ENCODE data around the gene IRX5.

IRX5 gene

DNA sequence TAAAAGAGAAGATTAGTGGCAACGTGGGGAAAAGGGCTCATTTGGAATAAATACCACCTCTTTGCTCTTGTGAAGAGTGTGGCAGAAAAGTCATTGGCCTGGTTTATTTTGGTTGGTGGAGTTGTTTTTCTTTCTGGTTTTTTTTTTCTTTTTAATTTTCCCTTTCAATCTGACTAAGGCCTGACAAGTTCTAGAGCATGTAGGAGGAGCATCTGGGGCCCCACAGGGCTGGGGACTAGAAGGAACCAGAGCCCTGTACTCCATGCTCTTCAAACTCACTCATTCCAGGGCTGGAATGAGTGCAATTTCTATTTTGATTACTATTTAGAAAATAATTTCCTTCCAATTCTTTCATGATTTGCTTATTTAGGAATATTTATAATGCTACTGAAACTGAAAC is 13.3 kb downstream of the IRX5 start:
- Histone ChIP-seq H2AFZ (ENCODE audit: low read depth, low read length) (no peak overlapping the region), H3K36me3 (ENCODE audit: insufficient read depth, low read length) (peaks cover 46% of the 10 kb centered on the region), H3K9me3 (ENCODE audit: low read length) (peaks cover 4% of the 10 kb centered on the region), H3K4me3 (ENCODE audit: low read length) (no peak overlapping the region), H3K27me3 (ENCODE audit: insufficient read depth, low read length) (no peaks in the 10 kb centered on the region), H3K4me1 (ENCODE audit: insufficient read depth, low read length) (peaks cover 5% of the 10 kb centered on the region)

DNA sequence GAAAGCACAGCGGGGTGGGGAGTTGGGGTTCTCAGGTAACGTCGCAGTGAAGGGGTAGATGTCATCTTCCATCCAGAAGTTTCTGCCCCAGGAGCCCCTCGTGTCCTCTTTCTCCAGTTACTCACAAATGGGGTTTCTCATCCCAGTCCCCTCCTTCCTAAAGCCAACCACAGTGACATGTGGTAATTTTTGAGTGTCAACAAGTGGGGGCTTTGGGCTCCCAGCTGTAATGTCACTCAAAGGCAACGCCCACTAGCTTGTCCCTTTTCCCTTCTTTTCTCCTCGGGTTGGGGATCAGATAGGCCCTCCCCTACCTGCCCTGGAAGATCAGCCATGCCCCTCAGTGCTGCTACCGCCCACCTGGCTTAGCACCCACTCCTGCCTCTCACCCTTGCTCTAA is 14.4 kb downstream of the IRX5 start:
- Histone ChIP-seq H3K4me3 (ENCODE audit: low read length) (no peak overlapping the region), H3K9me3 (ENCODE audit: low read length) (peaks cover 3% of the 10 kb centered on the region), H2AFZ (ENCODE audit: low read depth, low read length) (no peak overlapping the region), H3K36me3 (ENCODE audit: insufficient read depth, low read length) (peaks cover 35% of the 10 kb centered on the region), H3K27me3 (ENCODE audit: insufficient read depth, low read length) (no peaks in the 10 kb centered on the region), H3K4me1 (ENCODE audit: insufficient read depth, low read length) (peaks cover 5% of the 10 kb centered on the region)

DNA sequence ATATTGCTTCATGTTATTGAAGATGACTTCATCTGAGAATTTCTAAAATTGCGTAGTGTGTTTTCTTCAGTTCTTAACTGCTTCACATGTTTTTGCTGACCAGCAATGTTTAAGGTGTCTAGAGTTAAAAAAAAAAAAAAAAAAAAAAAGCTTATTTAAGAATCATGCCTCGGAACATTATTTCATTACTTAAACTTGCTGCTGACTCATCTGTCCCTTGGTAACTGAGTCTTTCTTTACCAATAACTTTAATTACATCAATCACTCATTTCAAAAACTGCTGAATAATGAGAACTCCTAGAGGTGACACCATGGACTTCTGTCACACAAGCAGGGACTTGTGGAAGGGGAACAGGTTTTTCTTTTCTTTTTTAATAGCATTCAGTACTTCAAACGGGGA is 16.2 kb downstream of the IRX5 start:
- peaks cover 5% of the 10 kb centered on the region for H3K4me1 ChIP-seq (ENCODE audit: insufficient read depth, low read length)
- H3K36me3 ChIP-seq (ENCODE audit: insufficient read depth, low read length): peaks cover 19% of the 10 kb centered on the region
- H3K4me3 ChIP-seq (ENCODE audit: low read length): no peak overlapping the region
- H3K9me3 ChIP-seq (ENCODE audit: low read length): no peaks in the 10 kb centered on the region
- H3K27me3 ChIP-seq (ENCODE audit: insufficient read depth, low read length): no peaks in the 10 kb centered on the region
- H2AFZ ChIP-seq (ENCODE audit: low read depth, low read length): no peak overlapping the region

DNA sequence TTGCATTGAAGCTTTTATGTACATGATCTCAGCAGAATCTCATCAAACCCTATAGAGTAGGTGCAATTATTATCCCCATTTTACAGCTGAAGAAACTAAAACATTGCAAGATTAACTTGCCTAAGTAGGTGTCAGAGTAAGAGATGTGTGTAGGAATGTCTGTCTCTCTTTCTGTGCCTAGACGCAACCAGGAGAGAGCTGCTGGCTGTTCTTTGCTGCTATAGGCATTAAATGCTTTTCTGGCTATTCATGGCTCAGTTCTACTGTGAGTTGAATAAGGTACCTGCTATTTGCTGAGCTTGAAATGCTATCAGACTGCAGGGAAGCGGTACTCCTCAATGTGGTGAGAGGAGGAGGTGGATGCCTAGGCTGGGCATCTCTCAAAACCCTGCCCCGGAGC is 17.0 kb downstream of the IRX5 start:
- H3K36me3 ChIP-seq (ENCODE audit: insufficient read depth, low read length): peaks cover 20% of the 10 kb centered on the region
- no peaks in the 10 kb centered on the region for H3K27me3 ChIP-seq (ENCODE audit: insufficient read depth, low read length)
- H3K4me3 ChIP-seq (ENCODE audit: low read length): no peak overlapping the region
- no peak overlapping the region for H2AFZ ChIP-seq (ENCODE audit: low read depth, low read length)
- no peaks in the 10 kb centered on the region for H3K9me3 ChIP-seq (ENCODE audit: low read length)
- peaks cover 5% of the 10 kb centered on the region for H3K4me1 ChIP-seq (ENCODE audit: insufficient read depth, low read length)

DNA sequence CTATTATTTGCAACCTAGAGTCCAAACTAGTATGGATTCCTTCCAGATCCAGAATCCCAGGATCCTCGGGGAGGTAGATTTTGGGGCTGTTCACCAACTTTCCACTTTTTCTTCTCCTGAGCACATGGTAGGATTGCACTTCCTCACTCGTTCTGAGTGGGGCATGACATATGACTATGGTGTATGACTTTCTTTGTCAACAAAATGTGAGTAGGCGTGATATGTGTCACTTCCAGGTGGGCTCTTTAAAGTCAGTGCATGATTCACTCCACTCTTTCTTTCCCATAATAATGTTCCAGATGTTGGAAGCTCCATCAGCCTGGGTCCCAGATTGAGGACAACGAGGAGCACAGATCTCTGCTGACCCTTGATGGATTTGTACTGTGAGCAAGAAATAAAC is 21.5 kb downstream of the IRX5 start:
- peaks cover 2% of the 10 kb centered on the region for H3K4me1 ChIP-seq (ENCODE audit: insufficient read depth, low read length)
- no peaks in the 10 kb centered on the region for H3K27me3 ChIP-seq (ENCODE audit: insufficient read depth, low read length)
- no peak overlapping the region for H3K4me3 ChIP-seq (ENCODE audit: low read length)
- H2AFZ ChIP-seq (ENCODE audit: low read depth, low read length): no peak overlapping the region
- no peaks in the 10 kb centered on the region for H3K9me3 ChIP-seq (ENCODE audit: low read length)
- peaks cover 8% of the 10 kb centered on the region for H3K36me3 ChIP-seq (ENCODE audit: insufficient read depth, low read length)

DNA sequence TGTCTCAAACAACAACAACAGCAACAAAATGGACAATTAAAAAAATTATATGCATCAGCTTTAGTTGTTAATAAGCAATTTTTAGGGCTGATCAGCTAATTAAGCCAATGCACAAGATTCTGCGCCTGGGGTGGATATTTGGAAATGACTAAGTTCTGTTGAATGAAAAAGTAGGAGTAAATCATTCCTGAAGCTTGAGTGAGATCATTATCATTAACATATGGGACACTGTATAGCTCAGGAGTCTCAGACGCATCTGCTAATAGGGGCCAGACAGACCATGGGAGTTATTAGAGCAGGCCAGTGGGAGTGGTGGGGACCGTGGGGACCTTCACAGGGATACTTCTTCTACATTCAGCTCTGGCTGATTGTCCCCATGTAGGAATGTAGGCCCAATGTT is 22.8 kb downstream of the IRX5 start:
- Histone ChIP-seq H3K36me3 (ENCODE audit: insufficient read depth, low read length) (peaks cover 8% of the 10 kb centered on the region), H3K4me1 (ENCODE audit: insufficient read depth, low read length) (peaks cover 2% of the 10 kb centered on the region), H3K9me3 (ENCODE audit: low read length) (no peaks in the 10 kb centered on the region), H3K4me3 (ENCODE audit: low read length) (no peak overlapping the region), H3K27me3 (ENCODE audit: insufficient read depth, low read length) (no peaks in the 10 kb centered on the region), H2AFZ (ENCODE audit: low read depth, low read length) (no peak overlapping the region)

DNA sequence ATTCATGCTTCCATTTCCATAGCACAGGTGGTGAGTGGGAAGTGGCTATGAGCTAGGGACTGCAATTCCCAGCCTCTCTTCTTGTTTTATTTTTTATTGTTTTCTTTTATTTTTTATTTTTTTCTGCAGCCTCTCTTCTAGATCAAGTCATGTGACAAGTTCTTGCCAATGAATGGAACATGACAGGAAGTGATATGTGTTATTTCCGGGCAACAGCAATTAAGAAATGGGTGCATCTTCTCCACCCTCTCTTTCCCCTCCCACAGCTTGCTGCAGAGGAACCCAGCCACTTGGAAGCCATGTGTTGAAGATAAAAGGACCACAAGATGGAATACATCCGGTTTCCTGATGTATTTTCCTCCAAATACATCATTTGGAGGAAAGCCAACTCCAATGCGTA is 23.6 kb downstream of the IRX5 start:
- no peak overlapping the region for H2AFZ ChIP-seq (ENCODE audit: low read depth, low read length)

DNA sequence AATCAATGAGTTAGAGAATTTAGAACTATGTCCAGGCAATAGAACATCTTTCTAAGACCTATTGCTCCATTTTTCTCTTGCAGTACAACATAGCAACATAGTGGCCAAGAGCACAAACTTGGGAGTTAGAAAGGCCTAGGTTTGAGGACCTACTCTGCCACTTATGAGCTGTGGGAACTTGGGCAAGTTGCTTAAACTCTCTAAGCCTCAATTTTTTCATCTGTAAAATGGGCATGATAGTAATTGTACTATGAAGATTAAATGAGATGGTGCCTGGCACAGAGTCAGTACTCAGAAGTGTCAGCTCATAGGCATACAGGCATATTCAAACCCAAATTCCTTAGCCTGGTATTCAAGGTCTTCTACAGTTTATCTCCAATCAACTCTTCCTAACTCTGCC is 25.1 kb downstream of the IRX5 start:
- Histone ChIP-seq H3K9me3 (ENCODE audit: low read length) (no peaks in the 10 kb centered on the region), H3K27me3 (ENCODE audit: insufficient read depth, low read length) (no peaks in the 10 kb centered on the region), H3K4me1 (ENCODE audit: insufficient read depth, low read length) (peaks cover 2% of the 10 kb centered on the region), H2AFZ (ENCODE audit: low read depth, low read length) (no peak overlapping the region), H3K36me3 (ENCODE audit: insufficient read depth, low read length) (peaks cover 8% of the 10 kb centered on the region), H3K4me3 (ENCODE audit: low read length) (no peak overlapping the region)

More for the DNA sequence above, 23.6 kb downstream of the IRX5 start:
- H3K4me1 ChIP-seq (ENCODE audit: insufficient read depth, low read length): peaks cover 2% of the 10 kb centered on the region
- H3K36me3 ChIP-seq (ENCODE audit: insufficient read depth, low read length): peaks cover 8% of the 10 kb centered on the region
- no peaks in the 10 kb centered on the region for H3K9me3 ChIP-seq (ENCODE audit: low read length)
- no peaks in the 10 kb centered on the region for H3K27me3 ChIP-seq (ENCODE audit: insufficient read depth, low read length)
- no peak overlapping the region for H3K4me3 ChIP-seq (ENCODE audit: low read length)

DNA sequence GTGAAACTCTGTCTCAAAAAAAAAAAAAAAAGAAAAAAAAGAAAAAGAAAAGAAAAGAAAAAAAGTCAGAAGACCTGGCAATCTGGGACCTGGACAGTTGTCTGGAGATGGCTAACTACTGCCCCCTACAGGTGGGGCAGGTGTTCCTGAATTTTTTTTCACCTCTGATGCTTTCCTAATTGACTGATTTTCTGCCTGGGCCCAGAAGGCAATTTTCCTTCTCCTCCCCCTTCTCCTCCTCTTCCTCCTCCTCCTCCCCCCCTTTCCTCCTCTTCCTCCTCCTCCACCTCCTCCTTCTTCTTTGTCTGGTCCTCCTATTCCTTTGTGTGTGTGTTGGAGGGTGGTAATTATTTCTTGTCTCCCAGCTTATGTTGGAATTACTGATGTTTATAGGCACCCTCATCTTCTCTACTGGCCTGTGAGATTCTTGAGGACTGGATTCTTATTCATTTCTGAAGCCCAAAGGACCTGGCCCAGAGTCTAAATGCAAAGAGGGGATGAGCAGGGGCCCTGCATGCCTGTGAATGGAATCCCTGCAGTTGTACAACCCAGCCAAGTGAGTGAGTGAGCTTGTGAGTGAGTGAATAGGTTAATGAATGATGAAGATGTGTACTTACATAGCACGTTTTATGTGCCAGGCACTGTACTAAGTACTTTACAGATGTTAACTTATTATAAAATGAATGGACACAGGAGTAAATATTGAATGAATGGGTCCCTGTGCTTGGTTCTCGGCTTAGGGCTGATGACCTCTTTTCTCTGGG is 26.9 kb downstream of the IRX5 start:
- no peaks in the 10 kb centered on the region for H3K9me3 ChIP-seq (ENCODE audit: low read length)
- H3K27me3 ChIP-seq (ENCODE audit: insufficient read depth, low read length): no peaks in the 10 kb centered on the region
- H2AFZ ChIP-seq (ENCODE audit: low read depth, low read length): no peak overlapping the region
- no peak overlapping the region for H3K4me3 ChIP-seq (ENCODE audit: low read length)
- peaks cover 2% of the 10 kb centered on the region for H3K36me3 ChIP-seq (ENCODE audit: insufficient read depth, low read length)
- H3K4me1 ChIP-seq (ENCODE audit: insufficient read depth, low read length): peaks cover 2% of the 10 kb centered on the region

DNA sequence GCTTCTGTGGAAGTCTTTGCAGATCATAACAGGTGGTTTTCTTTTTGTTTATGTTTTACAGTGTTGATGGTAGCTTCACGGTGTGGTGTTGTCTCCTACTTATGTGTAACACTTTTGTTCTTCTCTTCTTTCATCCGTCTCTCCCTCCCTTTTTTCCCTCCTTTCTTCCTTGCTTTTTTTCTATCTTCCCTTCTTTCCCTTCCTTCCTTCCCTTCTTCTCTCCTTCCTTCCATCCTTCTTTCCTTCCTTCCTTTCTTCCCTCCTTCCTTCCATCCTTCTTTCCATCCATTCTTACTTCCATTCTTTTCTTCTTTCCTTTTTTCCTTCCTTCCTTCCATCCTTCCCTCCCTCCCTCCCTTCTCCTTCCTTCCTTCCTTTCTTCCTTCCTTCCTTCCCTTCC is 31.4 kb downstream of the IRX5 start:
- no peaks in the 10 kb centered on the region for H3K9me3 ChIP-seq (ENCODE audit: low read length)
- H3K27me3 ChIP-seq (ENCODE audit: insufficient read depth, low read length): no peaks in the 10 kb centered on the region
- H3K4me3 ChIP-seq (ENCODE audit: low read length): no peak overlapping the region
- H3K36me3 ChIP-seq (ENCODE audit: insufficient read depth, low read length): no peaks in the 10 kb centered on the region
- no peak overlapping the region for H2AFZ ChIP-seq (ENCODE audit: low read depth, low read length)
- no peaks in the 10 kb centered on the region for H3K4me1 ChIP-seq (ENCODE audit: insufficient read depth, low read length)

DNA sequence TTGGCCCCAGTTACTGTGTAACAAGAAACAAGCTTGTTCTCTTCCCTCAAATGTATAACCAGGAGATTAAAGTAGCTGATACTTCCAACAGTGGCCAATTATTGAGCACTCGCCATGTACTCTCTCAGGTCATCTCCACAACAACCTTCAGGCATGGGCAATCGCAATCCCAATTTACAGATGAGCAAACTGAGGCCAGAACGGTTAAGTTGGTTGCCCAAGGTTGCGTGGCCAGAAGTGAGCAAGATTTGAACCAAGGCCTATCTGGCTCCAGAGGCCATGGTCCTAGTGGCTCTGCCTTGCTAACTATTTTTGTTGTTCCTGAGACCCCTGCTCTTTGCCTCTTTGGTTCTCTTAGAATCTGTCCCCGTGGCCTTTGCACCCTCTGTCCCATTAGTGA is 33.6 kb downstream of the IRX5 start:
- no peak overlapping the region for H3K4me3 ChIP-seq (ENCODE audit: low read length)
- H2AFZ ChIP-seq (ENCODE audit: low read depth, low read length): no peak overlapping the region
- H3K27me3 ChIP-seq (ENCODE audit: insufficient read depth, low read length): no peaks in the 10 kb centered on the region
- no peaks in the 10 kb centered on the region for H3K9me3 ChIP-seq (ENCODE audit: low read length)
- H3K4me1 ChIP-seq (ENCODE audit: insufficient read depth, low read length): no peaks in the 10 kb centered on the region
- no peaks in the 10 kb centered on the region for H3K36me3 ChIP-seq (ENCODE audit: insufficient read depth, low read length)

DNA sequence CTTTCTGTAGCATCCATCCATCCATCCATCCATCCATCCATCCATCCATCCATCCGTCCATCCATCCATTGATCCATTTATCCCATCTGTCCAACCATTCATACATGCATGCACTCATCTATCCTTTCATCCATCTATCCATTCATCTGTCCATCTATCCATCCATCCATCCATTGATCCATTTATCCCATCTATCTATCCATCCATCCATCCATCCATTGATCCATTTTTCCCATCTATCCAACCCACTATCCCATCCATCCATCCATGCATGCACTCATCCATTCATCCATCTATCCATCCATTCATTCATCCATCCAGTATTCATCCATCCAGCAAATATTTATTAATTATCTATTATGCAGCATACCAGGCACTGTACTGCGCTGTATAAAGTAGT is 34.8 kb downstream of the IRX5 start:
- Histone ChIP-seq H3K4me1 (ENCODE audit: insufficient read depth, low read length) (no peaks in the 10 kb centered on the region), H2AFZ (ENCODE audit: low read depth, low read length) (no peak overlapping the region), H3K27me3 (ENCODE audit: insufficient read depth, low read length) (no peaks in the 10 kb centered on the region), H3K4me3 (ENCODE audit: low read length) (no peak overlapping the region), H3K9me3 (ENCODE audit: low read length) (peaks cover 5% of the 10 kb centered on the region), H3K36me3 (ENCODE audit: insufficient read depth, low read length) (no peaks in the 10 kb centered on the region)

DNA sequence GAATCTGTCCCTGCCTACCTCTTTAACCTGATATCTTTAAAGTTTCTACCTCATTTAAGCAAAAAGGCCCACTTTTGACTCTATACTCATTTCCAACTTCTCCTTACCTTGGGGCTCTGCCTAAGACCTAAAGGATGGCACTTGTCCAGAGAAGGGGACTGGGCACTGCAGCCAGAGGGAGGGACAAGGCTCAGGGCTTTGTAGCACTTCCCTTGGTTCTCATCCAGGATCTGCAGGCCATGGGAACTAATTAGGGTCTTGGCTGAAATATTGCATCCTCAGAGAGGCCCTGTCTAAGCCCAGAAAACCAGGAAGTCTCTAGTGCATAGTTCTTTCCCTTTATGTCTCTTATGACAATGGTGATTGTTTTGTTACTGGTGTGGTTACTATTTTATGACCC is 37.3 kb downstream of the IRX5 start:
- Histone ChIP-seq H3K36me3 (ENCODE audit: insufficient read depth, low read length) (no peaks in the 10 kb centered on the region), H3K4me1 (ENCODE audit: insufficient read depth, low read length) (no peaks in the 10 kb centered on the region), H2AFZ (ENCODE audit: low read depth, low read length) (no peak overlapping the region), H3K27me3 (ENCODE audit: insufficient read depth, low read length) (no peaks in the 10 kb centered on the region), H3K9me3 (ENCODE audit: low read length) (peaks cover 5% of the 10 kb centered on the region), H3K4me3 (ENCODE audit: low read length) (no peak overlapping the region)

DNA sequence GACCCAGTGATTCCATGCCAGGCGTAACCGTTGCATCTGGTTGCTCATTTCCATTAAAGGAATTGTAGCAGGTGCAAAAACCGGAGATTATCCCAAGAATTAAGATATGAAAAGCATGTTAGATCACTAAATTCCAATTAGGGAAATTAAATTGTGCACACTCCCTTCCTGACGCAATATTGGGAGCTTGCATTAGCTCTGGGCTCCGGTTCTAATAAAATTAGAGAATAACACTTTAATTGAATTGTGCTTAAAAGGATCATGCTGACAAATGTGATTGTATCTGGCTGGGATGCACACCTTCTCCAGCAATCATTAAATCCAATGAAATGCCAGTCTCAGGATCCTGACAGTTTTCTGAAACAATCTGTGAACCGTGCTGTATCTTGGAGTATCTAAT is 38.1 kb downstream of the IRX5 start:
- H3K4me3 ChIP-seq (ENCODE audit: low read length): no peak overlapping the region
- H3K9me3 ChIP-seq (ENCODE audit: low read length): peaks cover 5% of the 10 kb centered on the region
- no peaks in the 10 kb centered on the region for H3K27me3 ChIP-seq (ENCODE audit: insufficient read depth, low read length)
- H3K4me1 ChIP-seq (ENCODE audit: insufficient read depth, low read length): no peaks in the 10 kb centered on the region
- H3K36me3 ChIP-seq (ENCODE audit: insufficient read depth, low read length): no peaks in the 10 kb centered on the region
- H2AFZ ChIP-seq (ENCODE audit: low read depth, low read length): no peak overlapping the region

Data from neuron (in vitro differentiated cells).